ENCODE results near the gene UBE2QL1.
"Not testable (repeated sequence)": the region's sequence is repeated elsewhere in the genome, so short reads cannot be mapped to it uniquely, and the experiment has no call there.

The UBE2QL1 gene

GRCh38 chr5:6505783-6506557, 57.3 kb downstream of the UBE2QL1 start:
- Histone ChIP-seq H3K4me3 (replicated peaks; ENCODE audit: low read depth, low read length) (no peak overlapping the region), H3K36me3 (ENCODE audit: control insufficient read depth, insufficient read depth, low read length) (no peaks in the 10 kb centered on the region), H3K27me3 (replicated peaks; ENCODE audit: control insufficient read depth, insufficient read depth, low read length) (no peaks in the 10 kb centered on the region; the same call in none of the 2 replicates)
- no peak for TF ChIP-seq CTCF (IDR thresholded peaks at IDR 0.05; ENCODE audit: insufficient read depth, low read length, poor library complexity, severe bottlenecking)
- DNase-seq (ENCODE audit: extremely low read depth, insufficient read length) = no peak

GRCh38 chr5:6506611-6507010, 58.0 kb downstream of the UBE2QL1 start:
- no peak overlapping the region for H3K4me3 ChIP-seq (replicated peaks; ENCODE audit: low read depth, low read length)
- DNase-seq (ENCODE audit: extremely low read depth, insufficient read length) = no peak
- no peaks in the 10 kb centered on the region; the same call in none of the 2 replicates for H3K27me3 ChIP-seq (replicated peaks; ENCODE audit: control insufficient read depth, insufficient read depth, low read length)
- TF ChIP-seq CTCF (IDR thresholded peaks at IDR 0.05; ENCODE audit: insufficient read depth, low read length, poor library complexity, severe bottlenecking) = no peak
- H3K36me3 ChIP-seq (ENCODE audit: control insufficient read depth, insufficient read depth, low read length) = no peaks in the 10 kb centered on the region

GRCh38 chr5:6508931-6509330, 60.3 kb downstream of the UBE2QL1 start:
- Histone ChIP-seq H3K36me3 (ENCODE audit: control insufficient read depth, insufficient read depth, low read length) (no peaks in the 10 kb centered on the region), H3K27me3 (replicated peaks; ENCODE audit: control insufficient read depth, insufficient read depth, low read length) (no peaks in the 10 kb centered on the region; the same call in none of the 2 replicates), H3K4me3 (replicated peaks; ENCODE audit: low read depth, low read length) (no peak overlapping the region)
- TF ChIP-seq CTCF (IDR thresholded peaks at IDR 0.05; ENCODE audit: insufficient read depth, low read length, poor library complexity, severe bottlenecking) = no peak
- no peak for DNase-seq (ENCODE audit: extremely low read depth, insufficient read length)

DNA sequence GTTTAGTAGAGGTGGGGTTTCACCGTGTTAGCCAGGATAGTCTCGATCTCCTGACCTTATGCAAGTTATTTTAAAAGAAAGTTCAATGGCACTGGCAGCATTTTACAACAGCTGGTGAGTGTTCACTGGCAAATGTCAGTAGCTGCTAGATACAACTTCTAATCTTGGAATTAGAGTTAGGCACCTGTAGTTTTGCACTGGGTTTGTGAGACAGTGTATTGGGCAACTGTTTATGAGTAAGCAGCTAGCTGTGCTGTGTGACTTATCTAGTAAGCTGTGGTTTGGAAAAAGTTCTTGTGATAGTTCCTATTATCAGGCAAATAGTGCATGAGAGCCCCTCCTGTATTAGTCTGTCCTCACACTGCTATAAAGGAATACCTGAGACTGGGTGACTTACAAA, 61.5 kb downstream of the UBE2QL1 start:
- no peak for DNase-seq (ENCODE audit: extremely low read depth, insufficient read length)
- no peaks in the 10 kb centered on the region for H3K36me3 ChIP-seq (ENCODE audit: control insufficient read depth, insufficient read depth, low read length)
- no peak overlapping the region for H3K4me3 ChIP-seq (replicated peaks; ENCODE audit: low read depth, low read length)
- no peaks in the 10 kb centered on the region; the same call in none of the 2 replicates for H3K27me3 ChIP-seq (replicated peaks; ENCODE audit: control insufficient read depth, insufficient read depth, low read length)
- no peak for TF ChIP-seq CTCF (IDR thresholded peaks at IDR 0.05; ENCODE audit: insufficient read depth, low read length, poor library complexity, severe bottlenecking)

DNA sequence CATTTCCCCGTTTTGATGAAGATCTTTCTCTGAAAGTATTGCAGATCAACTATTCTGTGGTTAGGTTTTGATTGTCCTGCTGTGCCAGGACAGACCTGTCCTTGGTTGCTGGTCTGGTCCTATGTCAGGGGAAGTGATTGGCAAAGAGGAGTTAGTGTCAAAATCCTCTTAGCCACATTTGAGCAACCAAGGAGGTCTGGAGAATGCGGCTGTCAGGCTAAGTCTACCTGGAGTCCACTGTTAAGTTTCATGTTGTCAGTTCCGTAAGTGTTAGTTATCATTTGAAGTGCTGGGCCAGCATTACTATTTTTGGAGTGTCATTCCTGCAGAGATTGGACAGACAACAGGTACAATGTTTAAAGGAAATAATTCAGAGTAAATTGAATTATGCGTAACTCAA, 62.3 kb downstream of the UBE2QL1 start:
- H3K27me3 ChIP-seq (replicated peaks; ENCODE audit: control insufficient read depth, insufficient read depth, low read length) = no peaks in the 10 kb centered on the region; the same call in 1 of the 2 replicates
- H3K36me3 ChIP-seq (ENCODE audit: control insufficient read depth, insufficient read depth, low read length) = no peaks in the 10 kb centered on the region
- H3K4me3 ChIP-seq (replicated peaks; ENCODE audit: low read depth, low read length) = no peak overlapping the region
- DNase-seq (ENCODE audit: extremely low read depth, insufficient read length) = no peak
- TF ChIP-seq CTCF (IDR thresholded peaks at IDR 0.05; ENCODE audit: insufficient read depth, low read length, poor library complexity, severe bottlenecking) = no peak

DNA sequence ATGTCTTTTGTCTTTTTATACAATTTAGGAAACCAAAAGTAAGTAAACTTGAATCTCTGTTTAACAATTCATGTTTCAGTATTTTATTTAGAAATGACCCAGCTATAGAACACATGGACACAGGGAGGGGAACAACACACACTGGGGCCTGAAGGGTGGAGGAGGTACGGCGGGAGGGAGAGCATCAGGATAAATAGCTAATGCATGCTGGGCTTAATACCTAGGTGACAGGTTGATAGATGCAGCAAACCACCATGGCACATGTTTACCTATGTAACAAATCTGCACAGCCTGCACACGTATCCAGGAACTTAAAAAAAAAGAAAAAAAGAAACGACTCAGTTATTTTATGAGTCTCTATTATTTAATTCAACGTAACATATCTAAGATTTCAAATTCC, 67.2 kb downstream of the UBE2QL1 start:
- H3K36me3 ChIP-seq (ENCODE audit: control insufficient read depth, insufficient read depth, low read length); DNase-seq (ENCODE audit: extremely low read depth, insufficient read length); H3K4me3 ChIP-seq (replicated peaks; ENCODE audit: low read depth, low read length); H3K27me3 ChIP-seq (replicated peaks; ENCODE audit: control insufficient read depth, insufficient read depth, low read length): not testable (repeated sequence)

All from GM06990 (cell line).